GM18907 (cell line): ENCODE measurements around the gene ZNF662.

Source experiments
- ATAC-seq: cut with Tn5 transposase; IDR thresholded peaks from one replicate; pipeline ENCODE4 v1.9.1; 2021; ENCODE audit warnings: mild to moderate bottlenecking, moderate library complexity; ENCODE audit not compliant: unreplicated experiment

Gene ZNF662

DNA sequence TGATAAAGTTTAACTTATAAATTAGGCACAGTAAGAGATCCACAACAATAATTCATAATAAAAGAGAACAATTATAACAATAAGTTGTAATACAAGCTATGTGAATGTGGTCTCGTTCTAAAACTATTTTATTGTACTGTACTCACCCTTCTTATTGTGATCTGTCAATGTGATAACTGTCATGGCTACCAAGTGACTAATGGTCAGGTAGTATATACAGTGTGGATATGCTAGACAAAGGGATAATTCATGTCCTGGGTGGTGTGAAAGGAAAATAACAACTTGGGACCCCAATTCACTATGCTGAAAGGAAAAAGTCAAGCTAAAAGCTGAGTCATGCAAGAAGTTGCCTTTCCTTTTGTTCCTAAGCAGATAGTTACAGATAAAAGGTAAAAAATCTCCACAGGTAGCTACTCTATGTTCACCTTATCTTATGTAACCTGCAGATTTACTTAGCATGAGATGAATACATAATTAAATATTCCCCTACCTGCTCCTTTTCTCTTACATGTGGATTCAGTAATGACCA lies 19.6 kb upstream of the ZNF662 start:
- ATAC-seq: no peak

DNA sequence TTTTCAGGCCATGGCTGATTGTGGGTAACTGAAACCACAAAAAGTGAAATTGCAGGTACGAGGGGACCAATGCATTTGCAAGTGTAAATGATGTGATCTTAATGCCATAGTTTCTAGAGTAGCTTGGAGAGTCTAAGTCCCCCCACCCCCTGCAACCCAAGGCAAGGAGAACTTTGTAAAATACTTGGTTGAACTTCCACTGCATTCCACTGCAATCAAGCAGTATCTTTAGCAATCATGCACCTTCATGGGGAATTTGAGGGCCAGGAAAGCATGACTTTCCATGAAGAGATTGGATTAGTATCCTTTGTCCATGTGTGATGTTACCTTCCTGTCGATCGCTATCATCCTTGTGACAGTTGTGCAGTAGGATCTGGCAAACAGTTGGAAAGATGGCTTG lies 18.9 kb upstream of the ZNF662 start:
- no peak for ATAC-seq

DNA sequence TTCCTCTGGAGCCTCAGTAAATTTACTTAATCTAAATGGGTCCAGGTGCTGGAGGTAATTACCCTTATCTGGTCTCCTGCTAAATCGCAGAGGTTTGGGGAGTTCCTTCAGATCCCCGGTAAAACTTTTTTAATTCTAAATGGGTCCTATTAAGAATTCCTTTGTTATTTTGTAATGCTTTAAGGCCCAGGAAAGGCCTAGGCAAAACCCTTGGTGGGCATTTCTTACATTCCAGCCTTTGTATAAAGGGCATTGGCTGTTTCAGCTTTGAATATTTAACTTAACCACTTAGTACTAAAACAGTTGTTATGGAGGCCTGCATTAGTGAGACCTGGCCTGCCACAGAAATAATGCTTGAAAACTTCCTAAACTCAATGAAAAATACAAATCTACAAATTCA lies 14.9 kb upstream of the ZNF662 start:
- ATAC-seq: no peak

DNA sequence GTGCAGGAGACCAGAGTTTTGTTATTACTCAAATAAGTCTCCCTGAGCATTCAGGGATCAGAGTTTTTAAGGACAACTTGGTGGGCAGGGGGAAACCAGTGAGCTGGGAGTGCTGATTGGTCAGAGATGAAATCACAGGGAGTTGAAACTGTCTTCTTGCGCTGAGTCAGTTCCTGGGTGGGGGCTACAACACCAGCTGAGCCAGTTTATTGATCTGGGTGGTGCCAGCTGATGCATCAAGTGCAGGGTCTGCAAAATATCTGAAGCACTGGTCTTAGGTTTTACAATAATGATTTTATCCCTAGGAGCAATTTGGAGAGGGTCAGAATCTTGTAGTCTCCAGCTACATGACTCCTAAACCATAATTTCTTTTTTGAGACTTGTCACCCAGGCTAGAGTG lies 13.8 kb upstream of the ZNF662 start:
- ATAC-seq: no peak

DNA sequence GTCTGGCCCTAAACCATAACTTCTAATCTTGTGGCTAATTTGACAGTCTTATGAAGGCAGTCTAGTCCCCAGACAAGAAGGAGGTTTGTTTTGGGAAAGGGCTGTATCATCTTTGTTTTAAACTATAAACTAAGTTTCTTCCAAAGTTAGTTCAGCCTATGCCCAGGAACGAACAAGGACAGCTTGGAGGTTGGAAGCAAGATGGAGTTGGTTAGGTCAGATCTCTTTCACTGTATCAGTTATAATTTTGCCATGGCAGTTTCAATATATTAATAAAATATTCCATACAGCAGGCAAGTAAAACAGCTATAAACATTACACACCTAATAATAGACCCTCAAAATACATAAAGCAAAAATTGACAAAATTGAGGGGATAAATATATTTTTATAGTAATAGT lies 13.1 kb upstream of the ZNF662 start:
- ATAC-seq: no peak

DNA sequence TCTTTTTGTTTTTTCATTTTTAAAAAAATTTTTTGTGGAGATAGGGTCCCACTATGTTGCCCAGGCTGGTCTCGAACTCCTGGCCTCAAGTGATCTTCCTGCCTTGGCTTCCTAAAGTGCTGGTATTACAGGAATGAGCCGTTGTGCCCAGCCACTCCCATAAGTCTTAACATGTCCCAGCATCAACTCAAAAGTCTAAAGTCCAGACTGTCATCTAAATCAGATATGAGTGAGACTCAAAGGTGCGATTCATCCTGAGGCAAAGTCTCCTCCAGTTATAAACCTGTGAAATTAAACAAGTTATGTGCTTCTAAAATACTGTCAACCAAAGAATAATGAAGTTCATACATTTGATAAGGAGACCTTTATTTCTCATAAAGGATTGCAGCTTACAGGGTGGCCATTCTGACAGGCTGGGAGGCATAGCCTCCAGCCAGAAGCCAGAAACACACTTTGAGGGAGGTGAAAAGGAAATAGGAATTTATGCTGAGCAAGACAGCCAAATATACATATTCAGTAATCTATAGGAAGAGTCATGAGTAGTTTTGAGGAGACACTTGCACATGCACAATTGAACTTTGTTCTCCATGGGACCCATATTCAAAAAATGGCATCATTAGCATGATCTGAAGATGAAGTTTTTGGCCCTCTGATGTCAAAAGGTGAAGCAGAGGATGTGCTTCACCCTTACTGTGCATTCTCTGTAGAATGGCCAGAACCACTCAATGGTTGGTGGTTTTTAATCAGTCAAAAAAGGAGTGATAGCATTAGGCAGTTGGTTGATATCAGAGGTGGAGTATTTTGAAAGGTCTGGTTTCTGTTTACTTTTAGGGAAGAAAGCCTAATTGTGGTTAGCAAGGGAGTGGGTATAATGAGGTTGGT lies 11.0 kb upstream of the ZNF662 start:
- no peak for ATAC-seq

DNA sequence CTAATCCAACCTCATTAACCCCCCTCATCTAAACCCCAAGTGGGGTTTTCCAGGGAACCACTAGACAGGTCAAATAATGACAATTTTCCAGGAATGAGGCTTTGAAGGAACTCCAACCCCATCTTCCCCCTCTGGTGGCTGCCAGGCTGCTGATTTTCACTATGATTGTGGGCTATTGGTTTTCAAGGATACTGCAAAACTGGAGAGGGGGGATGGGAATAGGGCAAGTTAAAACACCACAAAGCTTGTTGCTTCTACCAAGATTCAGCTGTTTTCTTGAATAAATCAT lies 10.4 kb upstream of the ZNF662 start:
- no peak for ATAC-seq

DNA sequence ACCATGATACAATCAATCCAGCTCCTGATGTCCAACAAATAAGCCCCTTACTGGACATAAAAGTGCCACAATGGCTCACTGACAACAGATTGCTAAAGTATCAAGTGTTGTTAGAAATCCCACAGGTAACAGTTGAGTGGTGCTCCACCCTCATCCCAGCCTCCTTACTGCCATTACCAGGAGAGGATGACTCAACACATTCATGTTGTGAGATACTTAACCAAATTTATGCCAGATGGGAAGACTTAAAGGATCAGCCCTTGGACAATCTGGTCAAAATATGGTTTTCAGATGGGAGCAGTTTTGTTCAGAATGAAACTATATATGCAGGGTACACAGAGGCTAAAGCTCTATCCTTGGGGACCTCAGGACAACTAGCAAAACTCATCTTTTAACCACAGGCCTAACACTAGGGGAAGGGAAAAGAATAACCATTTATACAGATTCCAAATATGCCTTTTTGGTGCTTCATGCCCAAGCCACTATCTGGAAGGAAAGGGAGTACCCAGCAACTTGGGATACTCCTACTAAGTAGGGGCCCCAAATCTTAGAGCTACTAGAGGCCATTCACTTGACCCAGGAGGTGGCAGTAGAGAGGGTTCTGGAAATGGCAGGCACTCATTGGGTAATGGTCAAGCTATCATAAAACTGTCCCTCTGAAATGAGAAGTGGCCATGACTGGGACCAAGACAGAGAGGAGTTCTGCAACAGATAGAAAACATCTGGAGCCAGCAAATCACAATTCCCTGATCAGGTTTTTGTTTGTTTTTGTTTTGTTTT lies 6.9 kb upstream of the ZNF662 start:
- ATAC-seq: no peak

DNA sequence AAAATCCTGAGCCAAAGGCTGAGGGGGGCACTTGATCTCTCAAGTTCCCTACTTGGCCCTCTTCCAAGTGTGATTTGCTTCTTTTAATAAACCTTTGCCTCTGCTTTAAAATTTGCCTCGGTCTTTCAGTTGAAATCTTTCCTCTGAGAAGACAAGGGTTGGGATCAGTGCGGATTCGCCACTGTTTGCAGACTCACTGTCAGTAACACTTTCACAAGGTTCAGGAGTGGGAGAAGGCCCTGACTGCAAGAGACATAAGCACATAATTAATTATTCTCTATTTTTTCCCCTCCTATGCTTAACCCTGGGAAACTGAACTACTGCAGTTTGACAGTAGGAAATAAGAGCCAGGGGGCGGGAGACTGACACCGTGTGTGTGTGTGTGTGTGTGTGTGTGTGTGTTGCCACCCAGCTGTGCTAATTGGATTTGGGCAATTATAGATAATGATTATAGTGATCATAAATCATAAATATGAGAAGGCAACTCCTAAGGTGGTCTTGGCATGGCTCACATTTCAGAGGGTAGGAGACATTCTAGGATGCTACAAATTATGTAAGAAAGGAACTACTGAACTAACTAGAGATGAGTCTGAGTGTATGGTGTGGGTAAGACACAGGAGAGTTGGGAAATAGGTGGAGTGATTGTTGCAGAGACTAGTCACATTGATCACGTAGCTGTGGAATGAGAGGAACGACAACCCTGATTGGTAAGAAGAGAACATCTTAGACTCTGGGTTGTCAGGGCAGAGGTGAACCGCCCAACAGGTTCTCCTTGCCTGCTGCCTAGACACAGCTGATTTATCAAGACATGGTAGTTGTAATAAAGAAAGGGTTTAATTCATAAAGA lies 5.5 kb upstream of the ZNF662 start:
- no peak for ATAC-seq

DNA sequence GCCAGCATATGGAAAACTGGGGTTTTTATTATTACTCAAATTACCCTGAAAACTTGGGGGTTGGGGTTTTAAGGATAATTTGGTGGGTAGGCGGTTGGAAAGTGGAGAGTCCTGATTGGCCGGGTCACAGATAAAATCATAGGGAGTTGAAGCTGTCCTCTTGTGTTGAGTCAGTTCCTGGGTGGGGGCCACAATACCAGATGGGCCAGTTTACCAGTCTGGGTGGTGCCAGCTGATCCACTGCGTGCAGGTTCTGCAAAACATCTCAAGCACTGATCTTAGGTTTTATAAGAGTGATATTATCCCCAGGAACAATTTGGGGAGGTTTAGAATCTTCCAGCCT lies 4.9 kb upstream of the ZNF662 start:
- no peak for ATAC-seq

DNA sequence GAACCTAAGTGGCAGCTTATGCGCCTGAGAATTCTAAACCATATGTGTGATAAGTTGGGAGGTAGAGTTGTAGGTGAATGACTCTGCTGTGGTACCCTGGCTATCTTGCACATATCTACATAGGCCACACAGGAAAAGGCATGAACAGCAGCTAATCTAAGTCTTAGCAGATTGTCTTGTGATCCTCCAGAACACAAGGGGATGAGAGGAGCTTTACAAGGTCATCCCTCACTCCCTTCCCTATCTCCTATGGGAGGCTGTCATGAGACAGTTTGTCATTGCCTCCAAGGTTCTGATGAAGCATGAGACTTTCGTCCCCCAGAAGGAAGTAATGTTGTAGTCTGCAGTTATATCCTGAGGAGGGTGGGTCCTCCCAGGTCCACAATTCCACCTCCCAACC lies 3.7 kb upstream of the ZNF662 start:
- no peak for ATAC-seq

DNA sequence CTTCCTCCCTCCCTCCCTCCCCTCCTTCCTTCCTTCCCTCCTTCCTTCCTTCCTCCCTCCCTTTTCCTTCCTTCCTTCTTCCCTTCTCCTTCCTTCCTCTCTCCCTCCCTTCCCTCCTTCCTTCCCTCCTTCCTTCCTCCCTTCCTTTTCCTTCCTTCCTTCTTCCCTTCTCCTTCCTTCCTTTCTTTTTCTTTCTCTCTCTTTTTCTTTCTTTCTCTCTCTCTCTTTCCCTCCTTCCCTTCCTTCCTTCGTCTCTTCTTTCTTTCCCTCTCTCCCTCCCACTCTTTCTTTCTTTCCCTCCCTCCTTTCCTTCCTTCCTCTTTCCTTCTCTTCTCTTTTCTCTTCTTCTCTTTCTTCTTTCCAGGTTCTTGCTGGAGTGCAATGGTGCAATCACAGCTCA lies 1.9 kb upstream of the ZNF662 start:
- no peak for ATAC-seq

DNA sequence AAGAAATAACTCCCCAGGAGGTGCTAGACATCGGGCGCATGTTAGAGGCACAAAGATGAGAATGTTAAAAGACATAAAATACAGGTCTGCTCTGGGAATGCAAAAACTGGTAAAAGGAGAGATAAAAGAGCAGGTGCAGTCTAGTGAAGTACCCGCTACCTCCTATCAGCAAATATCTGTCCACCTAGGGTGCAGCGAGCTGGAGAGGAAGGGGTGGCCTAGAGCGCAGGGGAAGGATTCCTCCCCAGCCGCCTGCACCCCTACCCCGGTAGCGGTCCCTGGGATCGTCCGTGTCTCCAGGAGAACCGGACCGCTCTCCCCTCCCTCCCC lies 237 bp upstream of the ZNF662 start:
- no peak for ATAC-seq

DNA sequence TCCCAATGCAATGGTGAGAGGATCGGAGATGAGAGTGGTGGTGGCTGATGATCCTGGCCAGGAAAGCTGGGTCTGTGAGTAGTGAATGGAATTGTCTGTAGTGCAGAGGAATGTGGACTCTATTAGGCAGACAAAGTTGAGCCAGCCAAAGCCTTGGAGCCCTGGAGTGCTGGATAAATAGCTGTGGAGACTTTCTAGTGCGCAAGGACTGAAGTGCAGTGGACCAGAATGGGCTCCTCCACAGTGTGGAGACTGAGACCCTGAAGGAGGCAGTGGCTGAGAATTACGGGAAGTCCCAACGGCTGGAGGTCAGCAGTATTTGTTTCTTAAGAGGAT lies 874 bp downstream of the ZNF662 start:
- ATAC-seq: no peak

DNA sequence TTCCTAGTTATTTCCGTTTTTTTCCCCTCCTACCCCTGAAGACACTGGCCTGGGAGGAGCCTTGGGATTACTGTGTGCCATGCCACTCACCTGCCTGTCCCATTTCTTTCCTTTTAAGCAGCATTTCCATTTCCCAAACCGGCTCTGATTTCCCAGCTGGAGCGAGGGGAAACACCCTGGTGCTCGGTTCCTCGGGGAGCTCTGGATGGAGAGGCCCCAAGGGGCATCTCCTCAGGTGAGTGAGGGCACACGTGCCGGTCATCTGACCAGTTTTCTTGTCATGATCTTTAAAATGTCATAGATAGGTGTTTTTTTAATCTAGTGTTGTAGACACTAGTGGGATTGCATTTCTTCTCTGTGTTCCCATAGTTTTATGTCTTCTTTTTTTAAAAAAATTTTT lies 2.7 kb downstream of the ZNF662 start:
- no peak for ATAC-seq

DNA sequence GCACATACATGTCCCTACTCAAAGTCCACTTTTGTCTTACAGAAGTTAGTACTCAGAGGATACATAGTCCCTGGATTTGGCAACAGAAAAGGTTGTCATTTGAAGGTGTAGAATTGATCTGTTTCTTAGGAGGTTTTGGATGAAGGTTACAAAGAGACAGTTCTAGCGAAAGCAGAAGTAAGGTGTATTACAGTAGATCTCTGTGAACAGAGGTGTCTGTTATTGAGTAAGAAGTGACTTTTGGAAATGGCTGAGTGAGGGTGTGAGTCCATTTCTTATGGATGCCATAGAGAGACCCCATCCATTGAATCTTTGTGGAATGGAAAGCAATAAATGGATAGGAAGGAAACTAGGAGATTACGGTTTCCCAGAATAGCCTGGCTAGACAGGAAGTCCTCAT lies 5.6 kb downstream of the ZNF662 start:
- no peak for ATAC-seq

DNA sequence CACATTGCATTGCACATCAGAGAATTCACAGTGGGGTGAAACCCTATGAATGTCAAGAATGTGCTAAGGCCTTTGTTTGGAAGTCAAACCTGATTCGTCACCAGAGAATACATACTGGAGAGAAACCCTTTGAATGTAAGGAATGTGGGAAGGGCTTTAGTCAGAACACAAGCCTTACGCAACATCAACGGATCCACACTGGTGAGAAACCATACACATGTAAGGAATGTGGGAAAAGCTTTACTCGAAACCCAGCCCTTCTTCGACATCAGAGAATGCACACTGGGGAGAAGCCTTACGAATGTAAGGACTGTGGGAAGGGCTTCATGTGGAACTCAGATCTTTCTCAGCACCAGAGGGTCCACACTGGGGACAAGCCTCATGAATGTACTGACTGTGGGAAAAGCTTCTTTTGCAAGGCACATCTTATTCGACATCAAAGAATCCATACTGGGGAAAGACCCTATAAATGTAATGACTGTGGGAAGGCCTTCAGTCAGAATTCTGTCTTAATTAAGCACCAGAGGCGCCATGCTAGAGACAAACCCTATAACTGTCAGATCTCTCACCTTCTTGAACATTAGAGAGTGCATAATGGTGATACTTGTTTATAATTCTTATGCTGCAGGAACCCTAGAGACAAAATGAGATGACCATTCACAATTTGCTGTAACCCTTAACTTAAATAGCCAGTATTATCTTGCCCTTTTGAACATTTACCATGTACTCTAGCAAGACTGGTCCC lies 9.0 kb downstream of the ZNF662 start:
- no peak for ATAC-seq

DNA sequence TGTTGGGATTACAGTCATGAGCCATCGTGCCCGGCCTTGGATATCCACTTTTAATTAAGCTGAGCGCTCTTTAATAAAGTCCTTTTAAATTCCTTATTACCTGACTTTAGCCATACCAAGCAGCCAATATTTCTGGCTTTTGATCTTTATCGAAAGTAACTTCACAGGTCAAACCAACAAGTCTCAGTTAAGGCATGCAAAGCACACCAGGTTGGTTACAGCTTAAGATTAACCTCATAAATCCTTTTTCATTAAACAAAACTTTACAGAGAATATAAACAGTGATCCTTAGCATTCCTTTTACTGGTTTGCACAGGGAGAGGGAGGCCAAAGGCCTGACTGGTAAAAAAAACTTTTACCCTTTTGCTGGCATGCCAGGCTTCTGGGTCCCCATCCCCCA lies 17.7 kb downstream of the ZNF662 start:
- ATAC-seq: no peak

DNA sequence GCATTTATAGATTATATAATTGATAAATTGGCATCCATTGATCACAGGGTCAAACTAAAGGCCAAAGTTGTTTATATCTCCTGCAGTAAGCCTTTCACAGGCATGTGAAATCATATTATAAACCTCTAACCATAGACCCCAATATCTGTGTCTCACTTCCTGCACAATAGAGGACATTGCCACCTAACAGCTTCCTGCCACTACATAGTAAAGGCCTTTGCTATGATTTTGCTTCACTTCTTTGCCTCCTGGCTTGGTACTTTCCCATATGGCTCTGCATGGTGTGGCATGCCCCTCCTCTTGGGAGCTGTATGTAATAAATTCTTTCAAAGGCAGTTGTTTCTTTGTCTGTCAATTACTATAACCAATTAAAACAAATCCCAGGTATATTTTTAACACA lies 20.4 kb downstream of the ZNF662 start:
- no peak for ATAC-seq

DNA sequence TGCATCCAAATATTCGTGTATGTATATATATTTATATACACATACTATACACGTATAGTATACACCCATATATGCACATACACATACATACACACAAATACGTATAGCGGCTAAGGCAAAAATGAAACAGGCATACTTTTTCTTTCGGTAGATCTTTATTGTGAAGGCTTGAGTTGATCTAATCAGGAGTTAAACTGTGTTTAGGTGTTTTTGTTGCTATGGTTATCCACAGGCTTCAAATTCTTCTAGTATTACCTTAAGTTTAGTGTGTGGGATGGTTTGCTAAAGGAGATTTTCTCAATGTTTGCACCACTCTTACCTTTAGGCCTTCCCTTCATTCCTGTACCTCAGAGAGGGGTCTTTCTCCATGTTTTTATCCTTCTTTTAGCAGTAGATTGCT lies 28.2 kb downstream of the ZNF662 start:
- no peak for ATAC-seq

DNA sequence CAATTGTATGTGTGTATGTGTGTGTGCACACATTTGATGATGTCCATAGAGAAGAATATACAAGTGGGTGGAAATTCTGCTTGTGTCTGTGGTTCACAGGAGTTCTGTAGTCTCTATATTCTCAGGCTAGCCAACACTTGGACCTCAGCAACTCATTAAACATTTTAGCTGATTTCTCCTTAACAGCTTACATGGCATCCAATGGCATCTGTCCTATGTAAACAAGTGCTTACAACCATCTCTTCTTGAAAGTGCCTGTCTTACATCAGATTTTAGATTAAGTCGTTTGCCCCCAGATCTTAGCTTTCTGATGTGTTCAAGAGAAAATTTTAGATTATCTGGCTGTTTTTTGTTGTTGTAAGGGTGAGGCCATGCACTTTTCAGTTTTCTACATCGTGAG lies 29.0 kb downstream of the ZNF662 start:
- ATAC-seq: no peak
